HuH-7.5 (cell line): ENCODE measurements around the gene RTN4RL1.

Source experiments
- DNase-seq: peaks from one replicate; pipeline ENCODE4 v3.0.0; 2011; ENCODE audit warnings: low spot score

Gene RTN4RL1

GRCh38 chr17:1977583-1978395, 47.3 kb downstream of the RTN4RL1 start:
- DNase-seq = no peak

DNA sequence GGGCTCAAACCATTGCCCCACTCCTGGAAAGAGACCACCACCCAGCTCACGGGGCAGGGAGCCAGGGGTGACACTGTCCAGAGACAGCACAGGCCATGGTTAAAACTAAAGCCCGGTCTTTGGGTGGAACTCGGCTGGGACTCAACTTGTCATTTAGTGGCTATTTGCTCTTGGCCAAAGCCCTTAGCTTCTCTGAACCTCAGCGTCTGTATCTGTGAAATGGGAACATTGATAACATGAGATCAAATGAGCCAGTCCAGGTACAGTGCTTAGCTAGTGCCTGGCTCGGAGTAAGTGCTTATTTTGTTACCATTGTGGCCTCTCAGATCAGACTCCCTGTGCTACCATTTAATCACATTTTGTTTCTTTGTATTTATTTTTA, 48.5 kb downstream of the RTN4RL1 start:
- DNase-seq = no peak

DNA sequence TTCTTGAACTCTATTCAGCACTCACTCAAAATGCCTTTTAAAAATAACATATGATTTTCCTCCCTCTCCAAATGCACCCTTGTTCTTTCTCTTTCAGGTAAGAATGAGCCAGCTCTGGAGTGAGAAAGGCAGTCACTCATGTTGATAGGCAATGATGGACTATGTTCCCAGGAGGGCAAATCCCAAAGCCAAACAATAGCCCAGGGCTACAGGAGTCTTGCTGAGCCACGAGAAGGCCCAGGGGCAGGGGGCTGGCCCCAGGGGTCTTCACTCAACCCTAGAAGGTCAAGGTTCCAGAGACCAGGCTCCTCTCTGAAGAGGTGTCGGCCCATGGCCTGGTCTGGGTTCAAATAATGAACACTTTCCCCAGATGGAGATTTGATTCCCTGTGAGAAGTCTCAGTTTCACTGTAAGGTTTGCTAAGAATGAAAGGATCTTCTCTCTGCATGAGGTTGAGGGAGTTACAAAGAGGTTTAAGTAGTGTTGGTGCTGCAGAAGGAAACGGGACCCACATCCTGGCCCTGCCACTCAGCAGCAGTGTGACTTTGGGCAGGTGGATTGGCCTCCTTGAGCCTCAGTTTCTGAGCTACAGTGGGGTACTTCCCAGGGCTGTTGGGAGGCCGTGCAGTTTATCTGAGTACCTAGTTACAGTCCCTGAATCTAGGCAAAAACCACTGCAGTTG, 49.0 kb downstream of the RTN4RL1 start:
- DNase-seq = no peak

DNA sequence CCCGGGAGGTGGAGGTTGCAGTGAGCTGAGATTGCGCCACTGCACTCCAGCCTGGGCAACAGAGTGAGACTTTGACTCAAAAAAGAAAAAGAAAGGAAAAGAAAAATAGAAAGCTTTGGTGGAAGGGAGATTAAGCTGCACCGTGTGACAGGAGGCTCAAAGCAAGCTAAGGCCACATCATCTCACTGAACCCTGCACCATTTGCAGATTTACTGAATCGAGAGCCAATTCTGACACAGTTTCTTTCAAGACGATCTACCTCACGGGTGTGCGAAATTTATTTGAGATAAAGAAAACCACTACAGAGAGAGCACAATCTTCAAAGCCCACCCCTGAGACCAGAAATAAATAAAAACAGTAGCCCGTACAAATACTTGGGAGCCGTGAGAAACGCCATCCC, 49.6 kb downstream of the RTN4RL1 start:
- no peak for DNase-seq

- no peak for DNase-seq
These were observed 52.5 kb downstream of the RTN4RL1 start for GRCh38 chr17:1972487-1973160.

- no peak for DNase-seq
These were observed 54.2 kb downstream of the RTN4RL1 start for GRCh38 chr17:1970843-1971384.

DNA sequence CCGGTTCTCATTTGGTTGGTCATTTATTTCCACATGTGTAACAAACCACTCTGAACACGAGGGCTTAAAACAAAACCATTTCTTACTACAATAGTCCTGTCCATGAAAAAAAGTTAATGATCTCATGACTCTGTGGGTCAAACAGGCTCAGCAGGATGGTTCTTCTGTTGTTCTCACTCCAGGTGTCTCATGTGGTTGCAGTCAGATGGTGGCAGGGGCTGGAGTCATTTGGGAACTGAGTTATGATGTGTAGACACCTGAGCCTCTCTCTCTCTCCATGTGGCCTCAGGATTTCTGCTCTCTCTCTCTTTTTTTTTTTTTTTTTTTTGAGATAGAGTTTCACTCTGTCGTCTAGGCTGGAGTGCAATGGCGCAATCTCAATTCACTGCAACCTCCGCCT, 55.4 kb downstream of the RTN4RL1 start:
- DNase-seq = no peak

- DNase-seq = no peak
These were observed 57.9 kb downstream of the RTN4RL1 start for GRCh38 chr17:1967213-1967612.

GRCh38 chr17:1966274-1967086, 58.7 kb downstream of the RTN4RL1 start:
- DNase-seq = no peak

DNA sequence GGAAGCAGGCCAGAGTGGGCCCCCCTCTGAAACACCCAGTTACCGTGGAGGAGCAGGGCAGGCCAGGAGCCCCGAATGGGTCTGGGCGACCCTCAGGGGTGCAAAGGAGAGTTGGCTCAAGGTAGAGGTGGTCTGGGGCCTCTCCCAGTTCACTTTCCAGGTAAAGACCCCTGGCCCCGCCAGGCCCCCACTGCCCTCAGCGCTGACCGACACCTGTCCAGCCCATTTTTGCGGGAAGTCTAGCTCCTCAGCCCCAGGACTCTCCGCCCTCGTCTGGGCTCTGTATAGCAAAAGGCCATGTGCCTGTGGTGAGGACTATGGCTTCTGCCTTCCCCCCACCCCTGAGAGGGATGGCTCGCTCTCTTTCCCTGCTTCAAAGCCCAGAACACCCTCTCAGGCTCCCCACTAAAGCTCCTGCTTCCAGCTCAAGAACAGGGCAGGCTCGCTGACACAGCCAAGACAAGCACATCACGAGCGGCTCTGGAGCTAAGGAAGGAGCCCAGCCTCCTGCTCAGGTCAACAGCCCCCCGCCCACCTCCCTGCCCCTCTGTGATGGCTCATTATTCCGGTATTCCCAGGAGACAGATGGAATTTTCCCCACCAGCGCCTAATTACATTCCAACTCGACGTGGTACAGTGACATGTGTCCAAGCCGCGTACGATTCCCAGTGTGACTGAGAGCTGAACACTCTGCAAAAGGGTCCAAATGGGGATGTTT, 59.4 kb downstream of the RTN4RL1 start:
- no peak for DNase-seq

DNA sequence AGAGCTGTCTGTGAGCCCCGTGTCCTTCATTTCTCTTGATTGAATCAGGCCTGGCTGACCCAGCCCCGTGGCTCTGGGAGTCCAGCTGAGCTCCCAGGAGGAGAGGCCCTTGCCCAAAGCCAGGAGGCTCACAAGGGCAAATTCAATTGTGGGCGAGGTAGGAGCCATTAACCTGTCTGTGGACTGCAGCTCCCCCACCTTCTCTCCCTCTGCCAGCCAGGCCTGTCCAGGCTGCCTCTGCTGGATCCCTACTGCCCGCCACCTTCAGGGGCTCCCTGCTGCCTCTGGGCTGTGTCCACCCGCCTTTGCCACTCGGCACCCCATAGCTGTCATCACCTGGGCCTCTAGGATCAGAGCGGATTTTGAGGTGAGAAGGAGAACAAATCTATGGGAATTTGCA, 61.9 kb downstream of the RTN4RL1 start:
- no peak for DNase-seq

DNA sequence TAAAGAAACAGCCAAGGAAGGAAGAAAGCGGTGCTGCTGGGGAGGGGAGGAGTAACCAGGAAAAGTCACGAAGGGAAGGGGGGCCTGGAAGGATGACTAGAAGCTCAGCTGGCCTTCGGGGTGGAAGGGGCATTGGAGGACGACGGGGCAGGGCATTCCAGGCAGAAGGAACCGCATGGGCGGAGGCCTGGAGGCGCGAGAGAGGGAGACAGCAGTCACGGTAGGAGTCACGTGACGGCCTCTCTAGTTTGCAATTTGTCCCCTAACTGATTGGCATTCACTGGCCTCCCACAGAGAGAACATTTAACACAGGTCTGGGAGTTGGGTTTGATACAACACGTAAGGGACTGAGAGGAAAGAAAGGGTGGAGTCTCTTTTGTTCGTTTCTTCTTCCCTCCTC, 63.9 kb downstream of the RTN4RL1 start:
- no peak for DNase-seq

- DNase-seq = no peak
These were observed 64.6 kb downstream of the RTN4RL1 start for GRCh38 chr17:1960545-1960912.

DNA sequence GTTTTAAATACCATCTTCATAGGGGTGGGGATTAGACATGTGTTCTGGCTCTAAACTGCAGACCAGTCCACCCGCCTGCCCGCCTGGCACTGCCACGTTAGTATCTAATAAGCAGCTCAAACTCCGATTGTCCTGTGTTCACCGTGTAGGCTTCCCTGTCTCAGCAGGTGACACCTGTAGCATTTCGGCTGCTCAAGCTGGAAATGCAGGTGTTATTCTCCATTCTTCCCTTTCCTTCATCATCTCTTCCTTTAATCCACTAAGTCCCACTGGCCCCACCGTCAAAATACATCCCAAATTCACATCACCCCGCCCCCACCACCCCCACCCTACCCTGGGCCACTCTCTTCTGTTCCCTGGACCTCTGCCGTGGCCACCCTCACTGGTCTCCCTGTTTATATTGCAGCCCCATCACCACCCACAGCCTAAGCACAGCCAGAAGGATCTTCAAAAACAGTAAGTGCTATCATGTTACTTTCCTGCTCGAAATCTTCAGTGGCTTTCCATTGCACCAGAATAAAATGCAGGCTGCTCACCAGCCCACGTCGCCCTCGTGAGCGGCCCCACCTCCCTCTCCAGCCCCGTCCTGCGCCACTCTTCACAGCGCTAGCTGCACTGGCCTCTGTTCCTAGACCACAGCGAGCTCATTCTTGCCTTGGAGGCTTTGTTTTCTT, 65.1 kb downstream of the RTN4RL1 start:
- no peak for DNase-seq

DNA sequence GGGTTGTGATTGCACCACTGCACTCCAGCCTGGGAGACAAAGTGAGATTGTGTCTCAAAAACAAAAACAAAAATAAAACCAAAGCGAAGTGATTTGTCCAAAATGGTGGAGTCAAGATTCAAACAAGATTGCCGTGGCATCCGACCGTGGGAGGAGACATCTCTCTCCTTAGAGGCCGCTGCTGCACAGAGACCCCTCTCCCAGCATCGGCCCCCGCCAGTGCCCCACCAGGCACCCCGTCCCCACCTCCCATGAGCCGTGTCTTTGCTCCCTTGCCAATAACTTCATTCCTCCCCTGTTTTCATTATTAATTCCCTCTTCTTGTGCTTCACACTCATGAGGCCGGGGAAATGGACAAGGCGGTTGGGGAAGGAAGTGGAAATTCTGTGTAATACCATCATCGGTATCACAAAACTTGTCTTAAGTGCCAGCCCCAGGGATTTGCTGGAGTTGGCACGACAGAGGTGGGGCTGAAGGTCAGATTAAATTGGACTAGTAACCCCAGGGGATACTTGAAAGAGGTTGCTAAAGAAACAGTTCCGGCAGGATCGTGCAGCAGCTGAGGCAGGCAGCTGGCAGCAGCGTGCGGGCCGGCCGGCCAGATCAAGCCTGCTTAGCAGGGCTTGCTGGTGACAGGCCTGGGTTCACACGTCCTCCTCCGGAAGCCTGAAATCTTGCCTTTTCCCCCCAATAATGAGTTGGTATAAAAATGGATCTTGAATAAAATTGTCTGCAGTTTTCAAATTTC, 66.8 kb downstream of the RTN4RL1 start:
- no peak for DNase-seq

DNA sequence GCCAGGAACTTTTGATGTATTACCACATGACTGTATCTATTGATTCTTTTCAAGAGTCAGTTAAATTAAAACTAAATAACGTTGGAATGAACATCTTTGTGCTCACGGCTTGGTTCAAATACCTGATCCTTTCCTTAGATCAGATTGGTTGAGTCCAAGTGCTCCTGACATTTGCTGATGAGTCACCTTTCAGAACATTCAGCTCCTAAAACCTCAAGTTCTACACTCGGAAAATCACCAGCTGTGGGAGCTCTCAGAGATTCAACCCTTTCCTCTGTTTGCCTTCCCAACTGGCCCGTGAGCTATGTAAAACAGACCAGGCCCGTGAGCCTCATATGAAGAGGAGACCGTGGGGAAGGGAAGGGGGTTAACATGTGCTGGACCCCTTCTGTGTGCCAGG, 68.1 kb downstream of the RTN4RL1 start:
- DNase-seq = no peak

GRCh38 chr17:1956134-1956533, 69.0 kb downstream of the RTN4RL1 start:
- no peak for DNase-seq

- DNase-seq = no peak
These were observed 71.3 kb downstream of the RTN4RL1 start for GRCh38 chr17:1953831-1954230.

- no peak for DNase-seq
These were observed 73.2 kb downstream of the RTN4RL1 start for GRCh38 chr17:1951920-1952319.

GRCh38 chr17:1949754-1950153, 75.4 kb downstream of the RTN4RL1 start:
- no peak for DNase-seq
